HepG2 (cell line): Measurements from ENCODE around the gene SELENOW. TPM values are rescaled to one million over a fixed set of nuclear protein-coding genes. Genes with fewer than 3 reads are reported as not detected.
A peak's percentile ranks its signal among the peaks of the same experiment; 100 is the strongest.

ENCODE experiments used
- ATAC-seq: fragments of 200-7000 bp; cut with Tn5 transposase; 3 replicates; pipeline ENCODE4 v1.9.1; 2020; ENCODE audit warnings: mild to moderate bottlenecking, moderate library complexity
- BruUV-seq: library from RNA; stranded (reverse); fragments of 400-500 nt; replicated peaks from 2 replicates; lab custom pipeline; 2021; lab: Mats Ljungman, UMichigan
- CTCF ChIA-PET: fragments of 300-600 bp; formaldehyde crosslinking; extraction: SDS; loops from one replicate; lab custom pipeline; 2021; ENCODE audit warnings: low total read pairs, inconsistent platforms, low intra/inter-chr PET ratio; lab: Yijun Ruan, JAX
- POLR2A ChIA-PET: fragments of 350-600 bp; sonication (Branson Sonifier 250); formaldehyde crosslinking; loops from one replicate; lab custom pipeline; 2020; ENCODE audit warnings: antibody characterized with exemption, inconsistent platforms; lab: Yijun Ruan, JAX
- DNase-seq: peaks from one replicate; pipeline ENCODE4 v3.0.0-alpha.2; 2015; ENCODE audit warnings: low spot score
- FAIRE-seq: peaks from 3 replicates; lab custom pipeline; 2011; peaks lifted over from hg19 to GRCh38; lab: Jason Lieb, UNC
- H2AFZ ChIP-seq: one replicate; pipeline ENCODE4 v1.6.1; 2011; ENCODE audit warnings: low read length, inconsistent platforms
- H3K27ac ChIP-seq: fragments of 300-600 bp; 3 replicates; pipeline ENCODE4 v1.8.0; 2011; ENCODE audit warnings: mixed run types, mild to moderate bottlenecking, mixed read lengths, low read length, inconsistent platforms; ENCODE audit not compliant: insufficient read depth; ENCODE audit errors: extremely low read length
- H3K27me3 ChIP-seq, 2 experiments: fragments of 200-600 bp in 1 of 2; 2 replicates in 1 of 2; 3 replicates in 1 of 2; pipeline versions ENCODE4 v1.6.0 to v1.8.0; 2011; ENCODE audit warnings: low read length in 2 of 2, mild to moderate bottlenecking in 2 of 2, moderate library complexity in 2 of 2, inconsistent platforms in 1 of 2; ENCODE audit not compliant: insufficient read depth in 2 of 2, control insufficient read depth in 1 of 2
- H3K36me3 ChIP-seq, 2 experiments: fragments of 200-600 bp in 1 of 2; replicated peaks in 1 of 2; 2 replicates in 1 of 2; 3 replicates in 1 of 2; pipeline versions ENCODE4 v1.5.1 to v1.8.0; 2011; ENCODE audit warnings: low read length in 2 of 2, inconsistent platforms in 1 of 2; ENCODE audit not compliant: insufficient read depth in 2 of 2, control insufficient read depth in 1 of 2
- H3K4me1 ChIP-seq: 2 replicates; pipeline ENCODE4 v1.5.1; 2012; ENCODE audit warnings: low read length, inconsistent platforms; ENCODE audit not compliant: insufficient read depth
- H3K4me2 ChIP-seq: 2 replicates; pipeline ENCODE4 v1.6.0; 2011; ENCODE audit warnings: low read depth, low read length, inconsistent platforms
- H3K4me3 ChIP-seq, 3 experiments: fragments of 200-600 bp in 1 of 3; sonication (generic), shearing (Covaris generic) in 1 of 3; replicated peaks in 1 of 3; 2 replicates each; pipeline ENCODE4 v1.5.1; 2011 to 2016; ENCODE audit warnings: low read length in 3 of 3, inconsistent platforms in 2 of 3, low read depth in 2 of 3, mild to moderate bottlenecking in 2 of 3, control low read depth in 1 of 3, mixed read lengths in 1 of 3; ENCODE audit not compliant: insufficient read depth in 1 of 3
- H3K79me2 ChIP-seq: one replicate; pipeline ENCODE4 v1.6.1; 2011; ENCODE audit warnings: low read length, inconsistent platforms; ENCODE audit not compliant: insufficient read depth
- H3K9ac ChIP-seq: 2 replicates; pipeline ENCODE4 v1.6.0; 2011; ENCODE audit warnings: mild to moderate bottlenecking, low read depth, low read length, inconsistent platforms; ENCODE audit not compliant: insufficient read depth
- H3K9me3 ChIP-seq: 2 replicates; pipeline ENCODE4 v1.5.1; 2012; ENCODE audit warnings: mild to moderate bottlenecking, low read length
- H4K20me1 ChIP-seq: 2 replicates; pipeline ENCODE4 v1.6.0; 2011; ENCODE audit warnings: inconsistent platforms, mild to moderate bottlenecking, low read length, moderate library complexity; ENCODE audit not compliant: insufficient read depth
- CEBPG ChIP-seq: IDR thresholded peaks from 2 replicates; pipeline ENCODE4 v1.6.1; 2016
- HHEX ChIP-seq: IDR thresholded peaks from 2 replicates; pipeline ENCODE4 v1.6.1; 2016; ENCODE audit warnings: control low read depth
- HOXA7 ChIP-seq: sonication (generic); formaldehyde crosslinking; IDR thresholded peaks from 2 replicates; pipeline ENCODE4 v1.8.1; 2022; ENCODE audit warnings: mild to moderate bottlenecking, missing genetic modification reagents, moderate library complexity
- MBNL3 ChIP-seq: fragments of 250-450 bp; sonication (Bioruptor Pico); conservative IDR thresholded peaks from 2 replicates; pipeline ENCODE4 v1.8.0; 2022; ENCODE audit warnings: mild to moderate bottlenecking, inconsistent platforms
- NFKBIZ ChIP-seq: IDR thresholded peaks from 2 replicates; pipeline ENCODE4 v1.6.1; 2018; ENCODE audit warnings: missing genetic modification reagents, missing compliant biosample characterization
- POLR2AphosphoS2 ChIP-seq: IDR thresholded peaks from 2 replicates; pipeline ENCODE4 v1.6.1; 2011; ENCODE audit warnings: low read depth, low read length, improper control_type of control experiment
- RFX1 ChIP-seq: fragments of 450-650 bp; IDR thresholded peaks from 2 replicates; pipeline ENCODE4 v1.6.1; 2017
- TMF1 ChIP-seq: sonication (generic); formaldehyde crosslinking; IDR thresholded peaks from 2 replicates; pipeline ENCODE4 v1.8.1; 2022; ENCODE audit warnings: low read depth, missing genetic modification reagents
- ZNF10 ChIP-seq: sonication (generic); formaldehyde crosslinking; IDR thresholded peaks from 2 replicates; pipeline ENCODE4 v1.4.0; 2020; ENCODE audit warnings: mild to moderate bottlenecking, low read depth, missing genetic modification reagents, borderline replicate concordance
- ZNF12 ChIP-seq: sonication (generic); formaldehyde crosslinking; IDR thresholded peaks from 2 replicates; pipeline ENCODE4 v1.5.0; 2020; ENCODE audit warnings: missing genetic modification reagents
- ZNF329 ChIP-seq: sonication (generic); formaldehyde crosslinking; IDR thresholded peaks from 2 replicates; pipeline ENCODE4 v1.9.0; 2021; ENCODE audit warnings: low read depth, mild to moderate bottlenecking, missing genetic modification reagents
- ZNF598 ChIP-seq: sonication (generic); formaldehyde crosslinking; IDR thresholded peaks from 2 replicates; pipeline ENCODE4 v1.5.1; 2020; ENCODE audit warnings: mild to moderate bottlenecking, missing genetic modification reagents, borderline replicate concordance
- ZNF615 ChIP-seq: sonication (generic); formaldehyde crosslinking; IDR thresholded peaks from 2 replicates; pipeline ENCODE4 v1.5.0; 2020; ENCODE audit warnings: mild to moderate bottlenecking, missing genetic modification reagents, borderline replicate concordance
- WGBS: methylation state at CpG from one replicate; pipeline ENCODE4 v1.1.6; 2017; ENCODE audit warnings: low lambda C conversion rate; 5-methylcytosine and 5-hydroxymethylcytosine counted together
- in situ Hi-C: cut with HindIII; loops from 2 replicates; pipeline ENCODE4 v1.10.0; 2017; ENCODE audit warnings: low pct_unique_long_range_greater_than_20kb; ENCODE audit not compliant: extremely low pct_ligation_motif_present
- intact Hi-C: fragments of 100-400 bp; cut with micrococcal nuclease; formaldehyde crosslinking; loops from one replicate; pipeline ENCODE4 v1.10.0; 2022; ENCODE audit not compliant: unreplicated experiment
- polyA plus RNA-seq, 8 experiments: library from polyadenylated mRNA; depleted of rRNA in 3 of 8; stranded (reverse) in 7 of 8; unstranded in 1 of 8; fragments of >200 nt; fragmentation: Illumina TruSeq in 4 of 8; extraction: Trizol in 4 of 8; gene quantifications; 2 replicates each; pipeline versions ENCODE4 v1.2.1 to v1.2.3, GENCODE V29; 2011 to 2016; ENCODE audit warnings: low read depth in 4 of 8, missing spikeins in 1 of 8, mixed read lengths in 1 of 8; ENCODE audit not compliant: insufficient read depth in 1 of 8
- total RNA-seq, 5 experiments: library from RNA; depleted of rRNA; stranded (reverse); fragments of >200 nt; fragmentation: Illumina TruSeq; extraction: Trizol; gene quantifications; 2 replicates each; pipeline ENCODE4 v1.2.3, GENCODE V29; 2016; ENCODE audit warnings: low read depth in 1 of 5
- TF ChIP-seq, protein P1 (sequence below): sonication (generic); formaldehyde crosslinking; IDR thresholded peaks from 2 replicates; pipeline ENCODE4 v1.4.0; 2020; ENCODE audit warnings: missing genetic modification reagents
- TF ChIP-seq, protein P2 (sequence below): sonication (generic); formaldehyde crosslinking; IDR thresholded peaks from 2 replicates; pipeline ENCODE4 v1.4.0; 2020; ENCODE audit warnings: mild to moderate bottlenecking, missing genetic modification reagents

The SELENOW gene
- total and polyA plus RNA-seq, 2 of the 13 experiments (the other 11 are each of a cell fraction or from before 2014, with no cell fraction given) = 50.3 to 64.7 TPM

DNA sequence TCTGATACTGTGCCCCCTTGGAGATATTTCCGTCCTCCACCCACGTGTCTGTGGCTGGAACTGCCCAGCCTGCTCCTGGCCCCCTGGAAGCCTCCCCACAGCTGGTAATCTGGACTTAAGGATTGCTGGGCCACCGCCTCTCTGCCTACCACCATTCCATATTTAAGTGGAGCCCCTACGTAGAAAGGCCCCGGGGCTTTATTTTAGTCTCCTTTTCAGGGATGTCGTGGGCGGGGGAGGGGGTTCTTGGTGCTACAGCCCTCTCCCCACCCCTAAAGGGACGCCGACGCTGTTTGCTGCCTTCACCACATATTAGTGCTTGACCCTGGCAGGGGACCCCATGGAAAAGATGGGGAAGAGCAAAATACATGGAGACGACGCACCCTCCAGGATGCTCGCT is 35.9 kb upstream of the SELENOW start:
- H3K4me3 ChIP-seq = peak overlapping the region in 1 of 3 experiments; percentile 74; a peak in 2 of 6 replicates
- H3K4me2 ChIP-seq = peak overlapping the region; percentile 96
- H3K27me3 ChIP-seq = no peaks in the 10 kb centered on the region
- H3K79me2 ChIP-seq = peaks cover 15% of the 10 kb centered on the region
- no peak overlapping the region for H2AFZ ChIP-seq
- 27% methylated on average over 13 of the region's 13 CpGs for WGBS
- in situ Hi-C loops = loop anchor here (5.0 kb wide), 1 partner anchor 40 kb away; no protein-coding TSS in a partner anchor
- no peak for DNase-seq
- no peak for ATAC-seq
- H3K4me1 ChIP-seq = peaks cover 43% of the 10 kb centered on the region
- intact Hi-C loops = loop anchor here (1.0 kb wide), 1 partner anchor 43 kb away; no protein-coding TSS in a partner anchor
- H4K20me1 ChIP-seq = no peaks in the 10 kb centered on the region; the same call in 1 of the 2 replicates
- CTCF ChIA-PET = interaction anchor here (2.1 to 2.2 kb wide), 2 partner anchors 29 to 43 kb away, joined by 11 to 25 read pairs; partner anchors contain the start of gene EHD2
- H3K9me3 ChIP-seq = no peaks in the 10 kb centered on the region
- BruUV-seq = no TSS peak
- peak; percentile 5; the same call in 1 of the 2 replicates for TF ChIP-seq TMF1 (CRISPR knock-in tag)
- TF ChIP-seq CEBPG = no peak
- TF ChIP-seq MBNL3 = no peak
- no peak for TF ChIP-seq ZNF10 (CRISPR knock-in tag)
- FAIRE-seq = no peak
- H3K27ac ChIP-seq = no peak overlapping the region
- H3K36me3 ChIP-seq = peaks cover 0 to 7% of the 10 kb centered on the region in 2 experiments; a peak in 2 of 5 replicates
- POLR2A ChIA-PET = interaction anchor here (1.2 to 2.0 kb wide), 2 partner anchors 30 to 43 kb away, joined by 3 to 7 read pairs; partner anchors contain the start of gene EHD2
- H3K9ac ChIP-seq = 0 out of 2 replicates have a peak overlapping the region, but pooled peaks have one; percentile 15

DNA sequence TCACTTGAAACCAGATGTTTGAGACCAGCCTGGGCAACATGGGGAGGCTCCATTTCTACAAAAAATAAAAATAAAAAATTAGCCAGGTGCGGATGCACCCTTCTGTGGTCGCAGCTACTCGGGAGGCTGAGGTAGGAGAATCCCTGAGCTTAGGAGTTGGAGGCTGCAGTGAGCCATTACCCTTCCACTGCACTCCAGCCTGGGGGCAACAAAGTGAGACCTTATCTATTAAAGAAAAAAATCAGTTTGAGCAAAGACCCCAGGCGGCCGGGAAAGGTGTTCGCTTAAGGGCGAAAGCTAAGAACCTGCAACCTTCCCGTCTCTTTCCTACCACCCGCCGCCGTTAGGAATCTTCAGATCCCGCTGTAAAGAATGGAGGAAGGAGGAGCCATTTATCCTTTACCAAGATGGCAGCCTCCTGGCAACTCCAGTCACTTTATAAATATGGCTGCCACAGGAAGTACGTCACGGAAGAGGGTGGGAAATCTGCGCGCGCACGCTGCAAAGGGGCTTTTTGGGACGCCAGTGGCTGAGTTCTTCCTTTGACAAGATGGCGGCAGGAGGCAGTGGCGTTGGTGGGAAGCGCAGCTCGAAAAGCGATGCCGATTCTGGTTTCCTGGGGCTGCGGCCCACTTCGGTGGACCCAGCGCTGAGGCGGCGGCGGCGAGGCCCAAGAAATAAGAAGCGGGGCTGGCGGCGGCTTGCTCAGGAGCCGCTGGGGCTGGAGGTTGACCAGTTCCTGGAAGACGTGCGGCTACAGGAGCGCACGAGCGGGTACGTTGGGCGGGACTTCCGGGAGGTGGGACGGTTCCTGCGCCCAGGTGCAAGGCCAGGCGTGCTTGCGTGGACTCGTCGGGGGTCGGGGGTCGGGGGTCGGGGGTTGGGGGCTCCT is 33.2 kb upstream of the SELENOW start, which contains the start of gene NOP53:
Gene NOP53 (plus strand): TSS at position 537 of the 892 bp plus-strand sequence. CDS start 14 bp downstream, at position 551.
- H3K27ac ChIP-seq = peak within 1 kb of the TSS; percentile 92
- POLR2A ChIA-PET = interaction anchor here (0.6 to 1.8 kb wide), 4 partner anchors 11 to 121 kb away, joined by 3 to 5 read pairs (median 4); no protein-coding TSS in a partner anchor
- H3K4me1 ChIP-seq = peaks cover 60% of the 10 kb centered on the region
- H4K20me1 ChIP-seq = peaks cover 9% of the 10 kb centered on the region; the same call in 1 of the 2 replicates
- no peak within 1 kb of the TSS for H2AFZ ChIP-seq
- FAIRE-seq (peak; percentile 82), ATAC-seq (peak; percentile 77), DNase-seq (peak; percentile 92)
- BruUV-seq = TSS peak; percentile 86
- H3K4me3 ChIP-seq = peak within 1 kb of the TSS; percentile 78 to 92 (median 90)
- 4% methylated on average over 40 of the region's 53 CpGs for WGBS
- H3K9me3 ChIP-seq = no peaks in the 10 kb centered on the region
- peaks cover 25% of the 10 kb centered on the region for H3K79me2 ChIP-seq
- H3K36me3 ChIP-seq = peaks cover 12 to 27% of the 10 kb centered on the region in 2 experiments
- peak within 1 kb of the TSS; percentile 96 for H3K4me2 ChIP-seq
- H3K9ac ChIP-seq = peak within 1 kb of the TSS; percentile 88
- intact Hi-C loops = no loop called here
- in situ Hi-C loops = no loop called here
- no peaks in the 10 kb centered on the region for H3K27me3 ChIP-seq
- CTCF ChIA-PET = no interaction called here
- TF ChIP-seq ZNF12 (CRISPR knock-in tag) (0 out of 2 replicates have a peak, but pooled peaks have one; percentile 44), ZNF329 (CRISPR knock-in tag) (no peak), HOXA7 (no peak), ZNF598 (CRISPR knock-in tag) (no peak), RFX1 (no peak), HHEX (no peak), POLR2AphosphoS2 (no peak), ZNF615 (CRISPR knock-in tag) (no peak), NFKBIZ (CRISPR knock-in tag) (peak; percentile 59; the same call in 1 of the 2 replicates)
- TF ChIP-seq, protein P1, sequence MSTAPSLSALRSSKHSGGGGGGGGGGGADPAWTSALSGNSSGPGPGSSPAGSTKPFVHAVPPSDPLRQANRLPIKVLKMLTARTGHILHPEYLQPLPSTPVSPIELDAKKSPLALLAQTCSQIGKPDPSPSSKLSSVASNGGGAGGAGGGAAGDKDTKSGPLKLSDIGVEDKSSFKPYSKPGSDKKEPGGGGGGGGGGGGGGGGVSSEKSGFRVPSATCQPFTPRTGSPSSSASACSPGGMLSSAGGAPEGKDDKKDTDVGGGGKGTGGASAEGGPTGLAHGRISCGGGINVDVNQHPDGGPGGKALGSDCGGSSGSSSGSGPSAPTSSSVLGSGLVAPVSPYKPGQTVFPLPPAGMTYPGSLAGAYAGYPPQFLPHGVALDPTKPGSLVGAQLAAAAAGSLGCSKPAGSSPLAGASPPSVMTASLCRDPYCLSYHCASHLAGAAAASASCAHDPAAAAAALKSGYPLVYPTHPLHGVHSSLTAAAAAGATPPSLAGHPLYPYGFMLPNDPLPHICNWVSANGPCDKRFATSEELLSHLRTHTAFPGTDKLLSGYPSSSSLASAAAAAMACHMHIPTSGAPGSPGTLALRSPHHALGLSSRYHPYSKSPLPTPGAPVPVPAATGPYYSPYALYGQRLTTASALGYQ (CRISPR knock-in tag) = peak; percentile 50; the same call in 1 of the 2 replicates
- TF ChIP-seq, protein P2, sequence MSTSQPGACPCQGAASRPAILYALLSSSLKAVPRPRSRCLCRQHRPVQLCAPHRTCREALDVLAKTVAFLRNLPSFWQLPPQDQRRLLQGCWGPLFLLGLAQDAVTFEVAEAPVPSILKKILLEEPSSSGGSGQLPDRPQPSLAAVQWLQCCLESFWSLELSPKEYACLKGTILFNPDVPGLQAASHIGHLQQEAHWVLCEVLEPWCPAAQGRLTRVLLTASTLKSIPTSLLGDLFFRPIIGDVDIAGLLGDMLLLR (CRISPR knock-in tag) = 0 out of 2 replicates have a peak, but pooled peaks have one; percentile 32
